HepG2 (cell line): ENCODE data around the gene PAK1. TPM values are rescaled to one million over a fixed set of nuclear protein-coding genes. Genes with fewer than 3 reads are reported as not detected.

Source experiments
- ATAC-seq: fragments of 200-7000 bp; cut with Tn5 transposase; 3 replicates; pipeline ENCODE4 v1.9.1; 2020; ENCODE audit warnings: mild to moderate bottlenecking, moderate library complexity
- BruUV-seq: library from RNA; stranded (reverse); fragments of 400-500 nt; replicated peaks from 2 replicates; lab custom pipeline; 2021; lab: Mats Ljungman, UMichigan
- CTCF ChIA-PET: fragments of 300-600 bp; formaldehyde crosslinking; extraction: SDS; loops from one replicate; lab custom pipeline; 2021; ENCODE audit warnings: low total read pairs, inconsistent platforms, low intra/inter-chr PET ratio; lab: Yijun Ruan, JAX
- POLR2A ChIA-PET: fragments of 350-600 bp; sonication (Branson Sonifier 250); formaldehyde crosslinking; loops from one replicate; lab custom pipeline; 2020; ENCODE audit warnings: antibody characterized with exemption, inconsistent platforms; lab: Yijun Ruan, JAX
- DNase-seq: peaks from one replicate; pipeline ENCODE4 v3.0.0-alpha.2; 2015; ENCODE audit warnings: low spot score
- FAIRE-seq: peaks from 3 replicates; lab custom pipeline; 2011; peaks lifted over from hg19 to GRCh38; lab: Jason Lieb, UNC
- H2AFZ ChIP-seq: one replicate; pipeline ENCODE4 v1.6.1; 2011; ENCODE audit warnings: low read length, inconsistent platforms
- H3K27ac ChIP-seq: fragments of 300-600 bp; 3 replicates; pipeline ENCODE4 v1.8.0; 2011; ENCODE audit warnings: mixed run types, mild to moderate bottlenecking, mixed read lengths, low read length, inconsistent platforms; ENCODE audit not compliant: insufficient read depth; ENCODE audit errors: extremely low read length
- H3K27me3 ChIP-seq, 2 experiments: fragments of 200-600 bp in 1 of 2; 2 replicates in 1 of 2; 3 replicates in 1 of 2; pipeline versions ENCODE4 v1.6.0 to v1.8.0; 2011; ENCODE audit warnings: low read length in 2 of 2, mild to moderate bottlenecking in 2 of 2, moderate library complexity in 2 of 2, inconsistent platforms in 1 of 2; ENCODE audit not compliant: insufficient read depth in 2 of 2, control insufficient read depth in 1 of 2
- H3K36me3 ChIP-seq, 2 experiments: fragments of 200-600 bp in 1 of 2; replicated peaks in 1 of 2; 2 replicates in 1 of 2; 3 replicates in 1 of 2; pipeline versions ENCODE4 v1.5.1 to v1.8.0; 2011; ENCODE audit warnings: low read length in 2 of 2, inconsistent platforms in 1 of 2; ENCODE audit not compliant: insufficient read depth in 2 of 2, control insufficient read depth in 1 of 2
- H3K4me1 ChIP-seq: 2 replicates; pipeline ENCODE4 v1.5.1; 2012; ENCODE audit warnings: low read length, inconsistent platforms; ENCODE audit not compliant: insufficient read depth
- H3K4me2 ChIP-seq: 2 replicates; pipeline ENCODE4 v1.6.0; 2011; ENCODE audit warnings: low read depth, low read length, inconsistent platforms
- H3K4me3 ChIP-seq, 3 experiments: fragments of 200-600 bp in 1 of 3; sonication (generic), shearing (Covaris generic) in 1 of 3; replicated peaks in 1 of 3; 2 replicates each; pipeline ENCODE4 v1.5.1; 2011 to 2016; ENCODE audit warnings: low read length in 3 of 3, inconsistent platforms in 2 of 3, low read depth in 2 of 3, mild to moderate bottlenecking in 2 of 3, control low read depth in 1 of 3, mixed read lengths in 1 of 3; ENCODE audit not compliant: insufficient read depth in 1 of 3
- H3K79me2 ChIP-seq: one replicate; pipeline ENCODE4 v1.6.1; 2011; ENCODE audit warnings: low read length, inconsistent platforms; ENCODE audit not compliant: insufficient read depth
- H3K9ac ChIP-seq: 2 replicates; pipeline ENCODE4 v1.6.0; 2011; ENCODE audit warnings: mild to moderate bottlenecking, low read depth, low read length, inconsistent platforms; ENCODE audit not compliant: insufficient read depth
- H3K9me3 ChIP-seq: 2 replicates; pipeline ENCODE4 v1.5.1; 2012; ENCODE audit warnings: mild to moderate bottlenecking, low read length
- H4K20me1 ChIP-seq: 2 replicates; pipeline ENCODE4 v1.6.0; 2011; ENCODE audit warnings: inconsistent platforms, mild to moderate bottlenecking, low read length, moderate library complexity; ENCODE audit not compliant: insufficient read depth
- NONO ChIP-seq, 2 experiments: fragments of 450-650 bp in 1 of 2; sonication (generic) in 1 of 2; formaldehyde crosslinking in 1 of 2; IDR thresholded peaks in 1 of 2; conservative IDR thresholded peaks in 1 of 2; 2 replicates each; pipeline versions ENCODE4 v1.6.1 to v1.8.0; 2017 to 2022; ENCODE audit warnings: mild to moderate bottlenecking in 1 of 2, missing genetic modification reagents in 1 of 2, moderate library complexity in 1 of 2
- PRPF4 ChIP-seq: fragments of 200-400 bp; formaldehyde crosslinking; IDR thresholded peaks from 2 replicates; pipeline ENCODE4 v1.6.1; 2016; ENCODE audit warnings: low read length, low read depth; ENCODE audit not compliant: poor library complexity, severe bottlenecking
- REPIN1 ChIP-seq: sonication (generic); formaldehyde crosslinking; IDR thresholded peaks from 2 replicates; pipeline ENCODE4 v1.8.0; 2022; ENCODE audit warnings: missing genetic modification reagents, low read depth, mild to moderate bottlenecking, borderline replicate concordance
- TBP ChIP-seq: sonication (generic); formaldehyde crosslinking; IDR thresholded peaks from 2 replicates; pipeline ENCODE4 v1.5.0; 2020; ENCODE audit warnings: missing genetic modification reagents
- ZFX ChIP-seq: sonication (generic); formaldehyde crosslinking; IDR thresholded peaks from 2 replicates; pipeline ENCODE4 v1.4.0; 2020; ENCODE audit warnings: mild to moderate bottlenecking, low read depth, missing genetic modification reagents, moderate library complexity
- ZNF207 ChIP-seq: fragments of 450-650 bp; IDR thresholded peaks from 2 replicates; pipeline ENCODE4 v1.6.1; 2016; ENCODE audit warnings: antibody characterized with exemption, borderline replicate concordance
- ZNF33B ChIP-seq: sonication (generic); formaldehyde crosslinking; IDR thresholded peaks from 2 replicates; pipeline ENCODE4 v1.5.1; 2020; ENCODE audit warnings: mild to moderate bottlenecking, missing genetic modification reagents
- ZNF792 ChIP-seq: IDR thresholded peaks from 2 replicates; pipeline ENCODE4 v1.6.1; 2016
- whole genome bisulfite sequencing: methylation state at CpG from one replicate; pipeline ENCODE4 v1.1.6; 2017; ENCODE audit warnings: low lambda C conversion rate; 5-methylcytosine and 5-hydroxymethylcytosine counted together
- in situ Hi-C: cut with HindIII; loops from 2 replicates; pipeline ENCODE4 v1.10.0; 2017; ENCODE audit warnings: low pct_unique_long_range_greater_than_20kb; ENCODE audit not compliant: extremely low pct_ligation_motif_present
- intact Hi-C: fragments of 100-400 bp; cut with micrococcal nuclease; formaldehyde crosslinking; loops from one replicate; pipeline ENCODE4 v1.10.0; 2022; ENCODE audit not compliant: unreplicated experiment
- polyA plus RNA-seq, 8 experiments: library from polyadenylated mRNA; depleted of rRNA in 3 of 8; stranded (reverse) in 7 of 8; unstranded in 1 of 8; fragments of >200 nt; fragmentation: Illumina TruSeq in 4 of 8; extraction: Trizol in 4 of 8; gene quantifications; 2 replicates each; pipeline versions ENCODE4 v1.2.1 to v1.2.3, GENCODE V29; 2011 to 2016; ENCODE audit warnings: low read depth in 4 of 8, missing spikeins in 1 of 8, mixed read lengths in 1 of 8; ENCODE audit not compliant: insufficient read depth in 1 of 8
- total RNA-seq, 5 experiments: library from RNA; depleted of rRNA; stranded (reverse); fragments of >200 nt; fragmentation: Illumina TruSeq; extraction: Trizol; gene quantifications; 2 replicates each; pipeline ENCODE4 v1.2.3, GENCODE V29; 2016; ENCODE audit warnings: low read depth in 1 of 5
- TF ChIP-seq, protein P1 (sequence below): conservative IDR thresholded peaks from 2 replicates; pipeline ENCODE4 v1.6.1; 2018; ENCODE audit warnings: missing genetic modification reagents
- TF ChIP-seq, protein P2 (sequence below): sonication (generic); formaldehyde crosslinking; IDR thresholded peaks from 2 replicates; pipeline ENCODE4 v1.8.0; 2022; ENCODE audit warnings: missing genetic modification reagents, mild to moderate bottlenecking, inconsistent platforms, borderline replicate concordance
- TF ChIP-seq, protein P3 (sequence below): sonication (generic); formaldehyde crosslinking; IDR thresholded peaks from 2 replicates; pipeline ENCODE4 v1.4.0; 2020; ENCODE audit warnings: missing genetic modification reagents

Gene PAK1
- total and polyA plus RNA-seq, 2 of the 13 experiments (the other 11 are each of a cell fraction or from before 2014, with no cell fraction given) = 1.5 to 4.3 TPM

DNA sequence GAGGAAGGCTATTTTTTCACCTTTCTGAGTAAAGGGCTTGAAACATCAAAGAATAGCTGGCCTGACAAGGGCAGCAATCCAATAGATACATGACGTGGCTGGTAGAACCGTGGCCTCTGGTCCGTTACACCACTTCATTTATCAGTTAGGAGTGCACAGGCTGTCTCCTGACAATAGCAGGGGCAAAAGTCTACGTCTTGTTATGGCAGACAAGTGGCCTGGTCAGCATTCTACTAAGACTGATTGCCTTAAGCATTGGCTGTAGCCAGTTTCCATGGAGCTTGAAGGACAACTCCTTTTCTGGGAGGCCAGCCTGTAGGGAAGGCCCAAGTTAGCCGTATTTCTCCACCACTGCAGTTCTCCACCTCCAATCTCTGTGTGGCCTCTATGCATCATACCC lies 163.2 kb downstream of the PAK1 start (continued):
- TF ChIP-seq, protein P1, sequence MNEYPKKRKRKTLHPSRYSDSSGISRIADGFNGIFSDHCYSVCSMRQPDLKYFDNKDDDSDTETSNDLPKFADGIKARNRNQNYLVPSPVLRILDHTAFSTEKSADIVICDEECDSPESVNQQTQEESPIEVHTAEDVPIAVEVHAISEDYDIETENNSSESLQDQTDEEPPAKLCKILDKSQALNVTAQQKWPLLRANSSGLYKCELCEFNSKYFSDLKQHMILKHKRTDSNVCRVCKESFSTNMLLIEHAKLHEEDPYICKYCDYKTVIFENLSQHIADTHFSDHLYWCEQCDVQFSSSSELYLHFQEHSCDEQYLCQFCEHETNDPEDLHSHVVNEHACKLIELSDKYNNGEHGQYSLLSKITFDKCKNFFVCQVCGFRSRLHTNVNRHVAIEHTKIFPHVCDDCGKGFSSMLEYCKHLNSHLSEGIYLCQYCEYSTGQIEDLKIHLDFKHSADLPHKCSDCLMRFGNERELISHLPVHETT (CRISPR knock-in tag) = no peak
- TF ChIP-seq ZFX (CRISPR knock-in tag) = no peak

DNA sequence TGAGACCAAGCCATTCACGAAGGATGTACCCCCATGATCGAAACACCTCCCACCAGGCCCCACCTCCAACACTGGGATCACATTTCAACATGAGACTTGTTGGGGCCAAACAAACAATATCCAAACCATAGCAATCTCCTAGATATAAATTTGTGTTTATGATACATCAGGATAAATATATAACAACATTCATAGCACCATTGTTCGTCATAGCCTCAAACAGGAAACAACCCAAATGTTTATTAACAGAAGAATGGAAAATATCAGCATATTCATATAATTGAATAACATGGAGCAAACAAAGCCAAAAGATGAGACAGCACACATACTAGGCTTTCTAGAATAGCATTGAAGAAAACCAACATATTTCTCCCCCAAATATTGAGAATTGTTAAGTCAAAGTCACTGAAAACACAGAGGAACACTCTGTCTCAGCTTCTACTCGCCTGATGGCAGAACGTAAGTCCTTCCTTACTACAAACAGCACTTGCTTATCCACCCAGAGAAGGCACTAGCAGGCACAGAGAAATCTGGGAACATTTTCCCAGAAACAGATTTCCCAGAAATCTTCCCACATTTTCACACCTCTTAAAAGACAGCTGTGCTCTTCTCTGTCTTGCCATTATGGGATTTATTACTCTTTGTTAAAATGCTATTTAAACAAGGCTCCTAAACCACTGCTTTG lies 164.4 kb downstream of the PAK1 start:
- WGBS = 36% methylated on average over 5 of the region's 5 CpGs
- no peak for DNase-seq
- Histone ChIP-seq H4K20me1 (no peaks in the 10 kb centered on the region), H3K4me1 (no peaks in the 10 kb centered on the region), H3K27ac (no peak overlapping the region), H3K79me2 (no peaks in the 10 kb centered on the region), H3K9me3 (no peaks in the 10 kb centered on the region), H3K36me3 (no peaks in the 10 kb centered on the region), H3K9ac (no peak overlapping the region), H3K4me2 (no peak overlapping the region), H3K27me3 (peaks cover 0 to 4% of the 10 kb centered on the region in 2 experiments; a peak in 1 of 5 replicates), H3K4me3 (no peak overlapping the region), H2AFZ (no peak overlapping the region)
- no peak for ATAC-seq
- BruUV-seq = no TSS peak
- CTCF ChIA-PET = no interaction called here
- FAIRE-seq = no peak
- in situ Hi-C loops = no loop called here
- intact Hi-C loops = no loop called here
- POLR2A ChIA-PET = no interaction called here
- no peak for TF ChIP-seq ZNF792 (CRISPR knock-in tag)
- TF ChIP-seq, protein P2, sequence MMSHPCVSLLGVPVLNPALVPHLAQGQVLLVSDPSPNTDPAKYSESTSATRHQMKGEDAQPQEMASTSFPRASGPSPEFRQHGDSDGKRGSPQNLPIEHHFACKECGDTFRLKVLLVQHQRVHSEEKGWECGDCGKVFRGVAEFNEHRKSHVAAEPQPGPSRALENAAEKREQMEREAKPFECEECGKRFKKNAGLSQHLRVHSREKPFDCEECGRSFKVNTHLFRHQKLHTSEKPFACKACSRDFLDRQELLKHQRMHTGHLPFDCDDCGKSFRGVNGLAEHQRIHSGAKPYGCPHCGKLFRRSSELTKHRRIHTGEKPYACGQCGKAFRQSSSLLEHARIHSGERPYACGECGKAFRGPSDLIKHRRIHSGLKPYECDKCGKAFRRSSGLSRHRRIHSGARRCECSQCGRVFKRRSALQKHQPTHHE (CRISPR knock-in tag) = no peak
- TF ChIP-seq REPIN1 (CRISPR knock-in tag) = no peak
- TF ChIP-seq TBP (CRISPR knock-in tag) = no peak
- TF ChIP-seq, protein P1 (CRISPR knock-in tag) = no peak
- no peak for TF ChIP-seq PRPF4
- TF ChIP-seq, protein P3, sequence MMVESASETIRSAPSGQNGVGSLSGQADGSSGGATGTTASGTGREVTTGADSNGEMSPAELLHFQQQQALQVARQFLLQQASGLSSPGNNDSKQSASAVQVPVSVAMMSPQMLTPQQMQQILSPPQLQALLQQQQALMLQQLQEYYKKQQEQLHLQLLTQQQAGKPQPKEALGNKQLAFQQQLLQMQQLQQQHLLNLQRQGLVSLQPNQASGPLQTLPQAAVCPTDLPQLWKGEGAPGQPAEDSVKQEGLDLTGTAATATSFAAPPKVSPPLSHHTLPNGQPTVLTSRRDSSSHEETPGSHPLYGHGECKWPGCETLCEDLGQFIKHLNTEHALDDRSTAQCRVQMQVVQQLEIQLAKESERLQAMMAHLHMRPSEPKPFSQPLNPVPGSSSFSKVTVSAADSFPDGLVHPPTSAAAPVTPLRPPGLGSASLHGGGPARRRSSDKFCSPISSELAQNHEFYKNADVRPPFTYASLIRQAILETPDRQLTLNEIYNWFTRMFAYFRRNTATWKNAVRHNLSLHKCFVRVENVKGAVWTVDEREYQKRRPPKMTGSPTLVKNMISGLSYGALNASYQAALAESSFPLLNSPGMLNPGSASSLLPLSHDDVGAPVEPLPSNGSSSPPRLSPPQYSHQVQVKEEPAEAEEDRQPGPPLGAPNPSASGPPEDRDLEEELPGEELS (CRISPR knock-in tag) = no peak
- no peak for TF ChIP-seq ZNF207
- no peak for TF ChIP-seq NONO (IDR thresholded peaks at IDR 0.05)
- no peak for TF ChIP-seq NONO (CRISPR knock-in tag; conservative IDR thresholded peaks at IDR 0.05)
- no peak for TF ChIP-seq ZNF33B (CRISPR knock-in tag)
